Measurements from ENCODE around the gene FBRSL1.

GRCh38 chr12:132467511-132467910 lies 22.4 kb upstream of the FBRSL1 start:
- no peak for TF ChIP-seq CTCF (IDR thresholded peaks at IDR 0.05)
- TF ChIP-seq EP300 (IDR thresholded peaks at IDR 0.05) = no peak
- no peak for TF ChIP-seq POLR2A (IDR thresholded peaks at IDR 0.05)
